GM21515 (cell line): Measurements from ENCODE around the gene TNFRSF18.
"Not testable (repeated sequence)": the region's sequence is repeated elsewhere in the genome, so short reads cannot be mapped to it uniquely, and the experiment has no call there.

ENCODE experiments used
- ATAC-seq: cut with Tn5 transposase; IDR thresholded peaks from one replicate; pipeline ENCODE4 v1.9.1; 2021; ENCODE audit not compliant: unreplicated experiment

TNFRSF18 gene

GRCh38 chr1:1179983-1180861 is 26.2 kb downstream of the TNFRSF18 start:
- no peak for ATAC-seq

- no peak for ATAC-seq
These were observed 26.9 kb downstream of the TNFRSF18 start for GRCh38 chr1:1179346-1179982.

GRCh38 chr1:1178794-1179331 is 27.5 kb downstream of the TNFRSF18 start:
- no peak for ATAC-seq

- no peak for ATAC-seq
These were observed 28.8 kb downstream of the TNFRSF18 start for GRCh38 chr1:1177452-1178206.

GRCh38 chr1:1176931-1177330 is 29.5 kb downstream of the TNFRSF18 start:
- ATAC-seq: no peak

GRCh38 chr1:1176063-1176761 is 30.2 kb downstream of the TNFRSF18 start:
- not testable (repeated sequence) for ATAC-seq

- no peak for ATAC-seq
These were observed 30.9 kb downstream of the TNFRSF18 start for GRCh38 chr1:1175221-1176062.

GRCh38 chr1:1173793-1174415 is 32.5 kb downstream of the TNFRSF18 start, which contains the start of gene TTLL10:
Gene TTLL10 (plus strand): TSS chr1:1173880. CDS start chr1:1179216, 5,336 bp downstream.
- no peak for ATAC-seq

- ATAC-seq: no peak
These were observed 33.2 kb downstream of the TNFRSF18 start for GRCh38 chr1:1173061-1173792.

- ATAC-seq: no peak
These were observed 34.6 kb downstream of the TNFRSF18 start for GRCh38 chr1:1171546-1172340.

GRCh38 chr1:1171161-1171545 is 35.2 kb downstream of the TNFRSF18 start:
- ATAC-seq: no peak

- ATAC-seq: no peak
These were observed 35.9 kb downstream of the TNFRSF18 start for GRCh38 chr1:1170215-1171091.

GRCh38 chr1:1169429-1170214 is 36.8 kb downstream of the TNFRSF18 start:
- ATAC-seq: no peak

- no peak for ATAC-seq
These were observed 37.7 kb downstream of the TNFRSF18 start for GRCh38 chr1:1168451-1169411.
